Fibroblast of villous mesenchyme (primary cell): ENCODE results near the gene MCM7. TPM values are rescaled to one million over a fixed set of nuclear protein-coding genes. Genes with fewer than 3 reads are reported as not detected.

ENCODE experiments used
- DNase-seq: peaks from one replicate; pipeline ENCODE4 v3.0.0-alpha.2; 2010; ENCODE audit warnings: low read depth
- H3K4me3 ChIP-seq: 2 replicates; pipeline ENCODE4 v1.5.1; 2011; ENCODE audit warnings: low read depth, mild to moderate bottlenecking, low read length
- CTCF ChIP-seq: IDR thresholded peaks from 2 replicates; pipeline ENCODE4 v1.5.1; 2012; ENCODE audit warnings: low read depth, mild to moderate bottlenecking, low read length; ENCODE audit not compliant: insufficient read depth
- total RNA-seq: library from RNA; depleted of rRNA; stranded (reverse); fragments of >200 nt; gene quantifications from 2 replicates; pipeline ENCODE4 v1.2.3, GENCODE V29; 2012

Gene MCM7
- total RNA-seq, 1 donor = 77.7 TPM

GRCh38 chr7:100072462-100072861 is 28.7 kb downstream of the MCM7 start:
- no peak for DNase-seq
- TF ChIP-seq CTCF = no peak
- H3K4me3 ChIP-seq = no peak overlapping the region

GRCh38 chr7:100071018-100071723 is 30.0 kb downstream of the MCM7 start:
- no peak for TF ChIP-seq CTCF
- no peak for DNase-seq
- no peak overlapping the region for H3K4me3 ChIP-seq

GRCh38 chr7:100069991-100070390 is 31.2 kb downstream of the MCM7 start:
- no peak overlapping the region for H3K4me3 ChIP-seq
- DNase-seq = no peak
- no peak for TF ChIP-seq CTCF

GRCh38 chr7:100066953-100067352 is 34.2 kb downstream of the MCM7 start:
- no peak overlapping the region for H3K4me3 ChIP-seq
- DNase-seq = no peak
- TF ChIP-seq CTCF = no peak

- DNase-seq = peak; percentile 99
- no peak overlapping the region for H3K4me3 ChIP-seq
- TF ChIP-seq CTCF = no peak
Measured at GRCh38 chr7:100065452-100066186, 35.6 kb downstream of the MCM7 start.

GRCh38 chr7:100064162-100064561 is 37.0 kb downstream of the MCM7 start:
- H3K4me3 ChIP-seq = no peak overlapping the region
- TF ChIP-seq CTCF = no peak

More at GRCh38 chr7:100064162-100064561, 37.0 kb downstream of the MCM7 start:
- no peak for DNase-seq
